GOT3 (cell line): ENCODE results near the gene TP63.

Experiments used
- DNase-seq: peaks from one replicate; lab custom pipeline; 2025; ENCODE audit warnings: mixed read lengths; lab: John Stamatoyannopoulos, UW

TP63 gene

DNA sequence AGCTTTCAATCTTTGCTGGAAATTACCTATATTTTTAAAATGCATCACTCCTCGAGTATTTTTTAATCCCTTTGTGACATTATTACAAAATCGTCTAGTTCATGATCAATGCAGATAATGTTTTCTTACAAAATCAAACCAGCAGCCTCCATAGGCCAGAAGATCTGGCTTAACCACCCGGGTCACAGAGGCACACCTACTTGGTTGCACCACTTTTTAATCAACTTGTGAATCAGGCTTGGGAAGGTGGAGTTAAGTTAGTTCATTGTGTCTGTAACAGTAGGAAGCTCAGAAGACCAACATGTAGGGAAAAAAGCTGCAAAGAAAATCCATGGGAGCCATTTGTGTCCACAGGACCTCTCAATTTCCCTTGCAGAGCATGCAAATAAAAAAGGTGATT lies 148.0 kb downstream of the TP63 start:
- no peak for DNase-seq

DNA sequence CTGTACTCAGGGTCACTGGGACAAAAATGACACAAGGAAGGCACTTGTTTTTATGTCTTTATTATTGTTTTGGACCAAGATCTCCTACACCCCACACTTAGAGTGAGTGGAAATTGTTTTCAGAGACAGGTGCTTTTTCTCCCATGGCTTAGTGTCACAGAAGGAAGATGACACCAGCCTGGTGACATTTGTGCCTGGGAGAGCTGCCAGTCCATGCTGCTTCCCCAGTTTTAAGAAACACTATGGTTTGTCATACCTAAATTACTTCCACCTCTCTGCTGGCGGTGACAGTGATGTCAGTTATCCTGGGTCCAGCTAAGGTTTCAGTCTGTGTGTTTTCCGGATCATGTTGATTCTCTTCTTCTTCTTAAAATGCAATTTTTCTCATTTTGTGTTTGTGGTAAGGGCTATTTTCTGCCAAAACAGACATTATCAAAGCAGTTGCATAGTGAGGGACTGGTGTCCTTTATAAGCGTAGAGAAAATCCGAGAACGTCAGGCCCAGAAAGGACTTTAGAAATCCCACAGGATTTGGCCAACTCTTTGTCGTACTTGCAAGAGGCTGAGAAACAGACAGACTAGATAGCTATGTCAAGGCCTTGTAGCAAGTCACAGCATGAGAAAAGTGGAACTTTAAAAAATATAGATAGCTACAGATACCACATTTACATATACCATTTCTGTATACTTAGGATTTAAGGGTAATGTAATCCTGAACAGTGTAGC lies 149.5 kb downstream of the TP63 start:
- no peak for DNase-seq

DNA sequence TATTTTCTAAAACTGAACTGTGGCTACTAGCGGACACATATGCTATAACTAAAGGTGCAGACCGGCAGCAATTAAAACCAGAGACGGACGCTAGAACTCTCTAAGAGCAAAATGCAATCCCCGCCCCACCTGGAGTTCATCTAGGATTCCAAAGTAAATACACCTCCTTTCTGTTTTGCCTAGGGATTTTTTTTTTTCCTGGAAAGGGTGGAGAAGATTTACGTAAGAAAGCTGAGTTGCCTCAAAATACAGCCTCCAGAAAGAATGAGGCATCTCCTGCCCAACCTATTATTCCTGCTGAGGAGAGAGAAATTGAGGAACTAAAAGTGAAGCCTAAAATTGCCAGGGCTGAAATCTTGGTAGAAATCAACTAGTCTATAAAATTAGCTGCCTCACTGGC lies 150.2 kb downstream of the TP63 start:
- DNase-seq = no peak

DNA sequence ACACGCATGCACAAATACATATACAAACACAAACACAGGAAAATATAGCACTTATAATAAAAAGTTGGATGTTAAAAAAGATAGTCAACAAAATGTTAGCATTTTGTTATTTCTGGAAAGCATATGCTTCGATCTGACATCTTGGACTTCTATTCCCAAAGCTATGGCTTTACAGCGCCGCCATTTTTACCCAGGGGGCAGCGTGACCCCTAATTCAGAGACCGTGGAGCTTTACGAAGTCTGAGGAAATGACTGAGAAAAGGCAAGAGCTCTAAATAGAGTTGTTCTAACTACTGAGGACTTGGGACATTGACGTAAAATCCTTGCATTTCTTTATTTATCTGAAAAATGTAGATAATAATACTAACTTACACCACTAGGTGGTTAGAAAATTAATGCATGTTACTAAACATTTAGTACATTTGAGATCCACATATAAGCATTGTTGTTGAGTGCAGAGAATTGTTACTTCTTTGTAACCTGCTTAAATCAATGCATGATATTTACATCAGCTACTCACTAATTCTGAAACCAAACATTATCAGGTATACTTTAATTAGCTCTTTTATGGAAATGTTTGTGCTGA lies 155.4 kb downstream of the TP63 start:
- DNase-seq = no peak

DNA sequence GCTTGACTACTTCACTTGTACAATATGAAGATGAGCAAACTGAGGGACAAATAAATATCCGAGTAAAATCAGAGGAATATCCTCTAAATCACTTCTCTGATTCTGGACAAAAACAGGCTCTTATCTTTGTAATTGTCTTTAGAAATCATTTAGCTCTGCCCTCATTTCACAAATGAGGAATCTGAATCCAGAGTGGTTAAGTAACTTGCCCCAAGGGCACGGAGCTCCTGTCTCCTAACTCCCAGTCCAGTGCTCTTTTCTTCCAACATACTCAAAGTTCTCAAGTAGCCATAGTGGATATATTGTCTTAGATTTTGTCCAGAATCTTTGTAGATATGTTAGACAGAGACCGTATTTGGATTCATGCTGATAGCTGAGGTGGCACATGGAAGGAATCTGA lies 156.0 kb downstream of the TP63 start:
- DNase-seq = no peak

DNA sequence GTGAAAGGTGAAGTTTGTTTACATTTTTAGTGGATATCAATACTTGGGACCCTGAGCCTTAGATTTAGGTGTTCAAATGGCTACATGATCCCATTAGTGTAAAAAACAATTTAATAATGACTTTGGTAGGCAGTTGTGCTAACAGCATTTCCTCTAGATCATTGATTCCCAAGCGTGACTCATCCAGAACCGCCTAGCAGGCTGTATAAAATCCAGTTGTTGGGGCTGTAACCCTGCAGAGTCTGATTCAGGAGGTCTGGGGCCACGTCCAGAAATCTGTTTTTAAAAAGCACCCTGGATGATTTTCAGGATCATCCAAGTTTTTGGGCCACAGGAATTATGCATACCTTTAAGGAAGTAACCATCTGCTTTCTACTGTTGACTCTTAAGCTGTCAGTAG lies 156.4 kb downstream of the TP63 start:
- DNase-seq = no peak

DNA sequence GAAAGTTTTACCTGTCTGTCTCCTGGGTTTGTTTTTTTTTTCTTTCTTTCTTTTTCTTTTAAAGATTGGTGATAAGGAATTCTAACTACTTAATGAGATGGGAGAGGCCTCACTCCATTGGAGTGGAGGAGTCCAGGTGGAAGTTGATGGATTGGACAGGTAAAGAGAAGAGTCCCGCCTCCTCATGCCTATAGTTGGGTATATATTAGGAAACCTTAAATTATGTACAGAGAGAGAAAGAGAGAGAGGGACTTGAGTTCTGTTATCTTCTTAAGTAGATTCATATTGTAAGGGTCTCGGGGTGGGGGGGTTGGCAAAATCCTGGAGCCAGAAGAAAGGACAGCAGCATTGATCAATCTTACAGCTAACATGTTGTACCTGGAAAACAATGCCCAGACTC lies 158.2 kb downstream of the TP63 start:
- no peak for DNase-seq

DNA sequence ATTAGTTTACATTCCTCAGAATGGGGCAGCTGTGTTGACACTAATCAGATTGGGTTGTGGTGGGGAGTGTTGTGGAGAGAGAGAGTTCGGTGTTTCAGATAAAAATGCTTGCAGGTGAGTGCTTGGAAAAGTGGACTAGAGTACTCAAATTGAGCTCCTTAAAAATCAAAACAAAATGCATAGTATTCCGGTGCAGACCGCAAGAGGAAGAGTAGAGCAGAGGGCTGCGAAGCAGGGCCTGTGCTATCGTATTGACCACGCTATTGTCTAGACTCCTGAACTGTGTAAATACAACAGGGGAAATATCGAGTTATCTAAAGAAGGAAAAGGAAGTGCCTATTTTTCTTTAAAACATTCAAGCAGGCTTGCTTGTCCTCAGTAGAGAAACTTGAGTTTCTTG lies 159.5 kb downstream of the TP63 start:
- DNase-seq = no peak

DNA sequence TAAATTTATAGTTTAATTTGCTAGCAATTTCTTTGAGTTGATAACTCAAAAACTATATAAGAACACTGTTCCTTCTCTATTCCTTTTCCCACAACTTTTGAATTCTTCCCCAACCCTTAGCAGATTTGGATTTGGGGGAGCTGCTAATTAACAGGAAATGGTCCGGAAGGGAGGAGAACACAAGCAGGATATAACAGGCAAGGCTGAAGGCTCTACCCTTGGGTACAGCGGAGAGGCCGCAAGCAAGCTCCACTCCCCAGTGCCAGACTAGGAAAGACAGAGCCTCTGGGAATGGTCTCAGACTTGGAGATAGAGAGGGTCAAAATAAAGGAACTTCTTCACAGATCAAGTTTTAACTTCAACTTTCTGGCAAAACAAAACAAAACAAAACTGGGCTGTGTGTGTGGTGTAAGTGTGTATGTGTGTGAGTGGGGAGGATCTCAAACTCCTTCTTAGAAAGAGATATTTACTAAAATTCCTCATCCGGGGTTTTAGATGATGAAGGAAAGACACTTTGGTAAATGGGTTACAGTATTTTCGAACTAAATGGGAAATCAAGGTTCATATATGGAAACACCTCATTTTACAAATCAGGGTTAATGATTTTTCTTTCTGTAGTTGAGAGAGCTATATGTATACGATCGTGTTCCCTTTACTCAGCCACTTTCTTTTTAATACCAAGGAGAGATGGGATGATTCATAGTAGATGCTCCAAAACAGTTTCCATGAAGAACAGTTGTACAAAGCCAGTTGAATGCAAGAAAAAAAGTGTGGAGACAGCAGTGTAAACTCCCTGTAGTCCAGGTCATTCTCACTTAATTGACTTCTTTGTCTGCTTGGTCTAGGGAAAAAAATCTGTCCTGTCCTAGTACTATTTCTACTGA lies 161.1 kb downstream of the TP63 start:
- no peak for DNase-seq

DNA sequence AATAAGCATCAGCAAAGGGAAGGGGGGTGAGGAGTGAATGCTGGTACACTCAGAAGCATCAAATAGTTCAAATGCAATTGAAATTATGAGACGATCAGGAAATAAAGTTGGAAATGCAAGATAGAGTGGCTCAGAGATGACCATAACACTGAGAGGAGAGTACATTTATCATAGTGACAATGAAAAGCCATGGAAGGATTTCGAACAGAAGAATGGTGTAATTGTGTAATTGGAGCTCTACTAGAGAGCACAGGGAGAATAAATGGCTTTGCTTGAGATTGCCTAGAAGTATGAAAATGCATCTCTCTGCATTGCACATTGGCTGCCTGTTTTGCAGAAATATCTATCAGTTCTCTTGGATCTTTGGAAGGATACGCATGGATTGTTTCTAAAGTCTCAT lies 163.3 kb downstream of the TP63 start:
- DNase-seq = no peak

DNA sequence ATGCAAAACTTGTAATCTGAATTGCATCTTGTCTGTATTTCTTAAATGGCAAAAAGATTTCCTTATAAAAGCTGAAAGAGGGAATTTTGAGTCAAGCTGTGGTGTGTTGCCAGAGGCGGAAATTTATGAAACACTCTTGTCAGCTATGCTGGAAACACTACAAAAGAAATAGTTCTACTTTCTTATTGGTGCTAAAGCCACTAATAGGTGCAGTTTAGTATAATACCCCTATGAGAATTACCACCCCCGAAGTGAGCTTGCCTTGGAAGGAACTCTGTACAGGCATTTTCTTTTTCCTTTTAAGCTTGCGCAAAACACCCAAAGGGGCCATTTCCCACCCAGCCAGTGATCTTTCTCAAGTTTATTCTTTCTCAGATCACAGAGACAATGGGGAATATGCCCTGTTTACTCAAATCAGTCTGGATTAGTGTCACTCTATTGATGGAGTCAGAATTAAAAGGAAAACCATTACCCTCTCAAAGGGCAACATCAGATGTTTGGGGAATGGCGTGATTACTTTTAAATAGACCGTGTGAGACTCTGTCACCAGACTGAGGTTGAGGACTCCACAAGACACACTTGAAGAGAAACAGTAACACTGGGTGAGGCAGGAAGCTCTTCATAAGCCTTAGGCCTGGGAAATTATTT lies 166.0 kb downstream of the TP63 start:
- DNase-seq = no peak

DNA sequence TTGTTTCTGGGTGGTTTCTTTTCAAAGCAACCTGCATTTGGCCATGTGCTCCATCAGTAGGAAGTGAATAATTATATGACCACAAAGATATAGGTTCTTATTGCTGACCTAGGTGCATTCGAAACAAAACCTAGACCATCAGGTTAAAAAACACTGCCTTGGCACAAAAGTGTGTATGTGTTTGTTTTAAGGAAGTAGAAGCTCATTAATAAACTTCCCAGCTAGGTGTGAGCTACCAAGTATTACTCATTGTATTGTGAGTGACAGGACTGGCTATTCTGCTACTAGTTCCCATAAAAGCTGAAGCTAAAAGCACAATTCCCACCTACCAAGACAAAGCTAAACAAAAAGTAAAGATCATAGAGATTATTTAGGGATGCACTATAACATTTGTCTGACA lies 168.2 kb downstream of the TP63 start:
- no peak for DNase-seq

DNA sequence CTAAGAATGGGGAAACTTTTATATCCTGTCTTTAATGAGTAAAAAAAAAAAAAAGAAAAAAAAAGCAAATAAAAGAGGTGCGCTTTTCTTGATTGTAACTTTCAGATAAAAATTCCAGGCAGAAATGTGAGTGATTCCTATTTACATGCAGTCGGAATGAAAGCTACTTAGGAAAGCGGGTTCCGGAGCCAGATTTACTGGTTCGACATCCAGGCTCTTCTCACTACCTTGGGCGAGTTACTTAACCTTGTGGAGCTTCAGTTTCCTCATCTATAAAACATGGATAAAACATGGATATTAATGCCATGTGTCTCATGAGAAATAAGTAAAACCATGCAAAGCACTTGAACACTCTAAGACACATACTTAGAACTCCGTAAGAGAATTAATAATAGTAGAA lies 169.2 kb downstream of the TP63 start:
- no peak for DNase-seq

DNA sequence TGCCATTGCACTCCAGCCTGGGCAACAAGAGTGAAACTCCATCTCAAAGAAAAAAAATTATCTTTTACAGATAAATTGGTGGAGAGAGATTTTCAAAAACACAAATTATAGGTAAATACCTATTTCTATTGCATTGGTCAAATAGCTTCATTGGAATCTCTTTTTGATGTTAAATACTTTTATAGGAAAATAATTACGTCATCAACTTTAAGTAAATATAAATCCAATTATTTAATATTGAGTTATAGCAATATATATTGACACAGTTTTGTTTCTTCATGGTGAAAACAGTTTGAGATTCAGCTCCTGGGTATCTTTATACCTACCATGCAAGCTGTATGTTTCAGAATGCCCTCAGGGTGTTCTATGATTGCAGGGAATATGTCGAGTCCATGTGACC lies 172.1 kb downstream of the TP63 start:
- DNase-seq = no peak

DNA sequence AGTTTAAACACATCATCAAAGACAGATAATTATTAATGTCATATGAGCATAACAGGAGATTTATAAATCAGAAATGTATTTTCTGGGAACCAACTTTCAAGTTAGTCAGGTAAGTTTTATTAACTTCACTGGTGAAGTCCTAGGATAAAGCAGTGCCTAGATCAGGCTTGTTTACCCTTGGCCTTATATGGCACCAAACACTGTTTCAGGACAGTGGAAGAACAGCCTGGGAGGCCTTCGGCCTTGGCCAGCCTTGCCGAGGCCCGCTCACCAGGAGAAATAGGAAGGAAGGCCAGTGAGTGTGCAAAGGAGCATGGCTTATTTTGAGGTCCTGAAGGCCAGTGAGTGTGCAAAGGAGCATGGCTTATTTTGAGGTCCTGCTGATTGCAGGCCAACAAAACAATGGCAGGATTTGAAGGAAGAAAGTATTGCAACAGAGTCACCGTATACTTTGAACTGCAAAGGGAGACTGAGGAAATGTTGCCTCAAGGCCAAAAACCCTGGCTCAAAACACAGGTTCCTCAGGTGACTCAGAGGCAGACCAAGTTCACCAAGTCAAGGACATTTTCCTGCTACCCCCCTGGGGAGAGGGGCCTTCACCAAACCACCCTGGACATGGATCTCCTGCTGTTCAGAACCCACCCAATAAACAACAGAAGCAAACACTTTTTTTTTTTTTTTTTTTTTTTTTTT lies 174.3 kb downstream of the TP63 start:
- no peak for DNase-seq

DNA sequence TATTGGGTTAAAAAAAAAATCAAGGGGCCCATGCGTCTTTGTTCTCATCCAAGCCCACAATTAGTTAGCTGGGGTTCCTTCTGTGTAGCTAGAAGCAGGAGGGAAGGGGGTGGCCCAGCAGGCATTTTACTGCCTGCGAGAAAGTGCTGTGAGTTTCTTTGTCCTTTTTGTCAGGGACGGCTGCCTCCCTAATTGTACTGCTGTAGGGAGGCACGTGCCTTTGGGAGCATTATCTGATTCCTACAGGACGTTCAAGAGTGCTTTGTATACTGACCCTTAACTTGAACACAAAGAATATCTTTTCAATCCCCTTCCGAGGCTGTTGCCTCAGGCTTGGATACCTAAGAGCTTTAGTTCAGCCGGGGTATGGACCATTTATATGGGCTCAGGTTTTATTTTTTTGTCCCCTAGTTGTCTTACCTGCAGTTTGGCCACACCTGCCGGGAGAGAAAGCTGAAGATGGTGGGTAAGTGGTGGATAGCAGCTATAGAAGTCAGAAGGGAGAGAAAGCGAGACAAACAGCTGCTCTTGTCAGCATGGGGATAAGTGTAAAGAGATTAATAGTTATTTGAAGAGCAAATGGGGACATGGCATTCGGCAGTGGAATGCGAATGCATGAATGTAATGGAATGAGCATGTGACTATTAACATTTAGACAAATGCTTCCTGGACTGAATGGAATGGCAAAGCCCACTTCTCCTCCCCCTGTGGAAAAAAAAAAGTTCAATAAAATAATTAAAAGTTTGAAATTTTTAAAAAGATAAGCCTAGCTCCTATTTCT lies 175.2 kb downstream of the TP63 start:
- DNase-seq = no peak

DNA sequence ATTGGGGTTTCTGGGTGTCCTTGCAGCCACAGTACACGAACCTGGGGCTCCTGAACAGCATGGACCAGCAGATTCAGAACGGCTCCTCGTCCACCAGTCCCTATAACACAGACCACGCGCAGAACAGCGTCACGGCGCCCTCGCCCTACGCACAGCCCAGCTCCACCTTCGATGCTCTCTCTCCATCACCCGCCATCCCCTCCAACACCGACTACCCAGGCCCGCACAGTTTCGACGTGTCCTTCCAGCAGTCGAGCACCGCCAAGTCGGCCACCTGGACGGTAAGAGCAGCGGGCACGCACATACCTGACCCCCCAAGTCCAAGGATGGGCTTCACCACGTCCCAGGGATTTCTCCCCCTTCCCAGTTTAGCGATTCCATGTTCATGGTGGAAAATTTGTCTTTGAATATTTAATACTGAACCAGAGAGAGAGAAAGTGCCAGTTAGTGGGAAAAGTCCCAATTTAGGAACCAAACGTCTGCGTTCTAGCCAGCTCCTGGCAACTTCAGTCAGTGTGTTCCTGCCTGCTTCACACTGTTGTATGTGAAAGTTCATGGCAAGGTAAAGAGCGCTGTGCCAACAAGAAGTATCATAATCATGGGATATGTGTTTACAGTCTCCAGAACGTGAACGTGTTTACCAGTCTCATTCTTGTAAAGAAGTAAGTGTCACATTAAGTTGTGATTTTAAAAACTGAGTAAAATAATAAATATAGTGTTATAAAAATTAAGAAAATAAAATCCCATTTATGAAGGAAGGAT lies 177.2 kb downstream of the TP63 start:
- DNase-seq = no peak

DNA sequence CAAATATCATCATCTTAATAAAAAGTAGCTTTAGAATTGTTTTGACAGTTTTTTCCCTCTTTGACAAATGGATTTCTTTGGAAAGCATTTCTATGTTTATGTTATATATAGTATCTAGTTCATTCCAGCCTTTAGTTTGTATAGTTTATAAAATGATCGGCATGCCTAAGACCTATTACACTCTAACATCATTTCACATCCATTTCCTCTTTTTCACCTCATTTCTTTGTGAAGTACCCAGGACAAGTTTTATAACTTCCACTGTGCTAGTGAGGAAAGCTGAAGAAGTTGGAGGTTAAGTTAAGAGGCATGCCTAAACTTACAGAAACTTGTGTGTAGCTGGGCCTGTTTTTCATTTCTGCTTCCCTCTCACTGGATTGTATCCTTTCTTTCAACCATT lies 178.4 kb downstream of the TP63 start:
- DNase-seq = no peak

DNA sequence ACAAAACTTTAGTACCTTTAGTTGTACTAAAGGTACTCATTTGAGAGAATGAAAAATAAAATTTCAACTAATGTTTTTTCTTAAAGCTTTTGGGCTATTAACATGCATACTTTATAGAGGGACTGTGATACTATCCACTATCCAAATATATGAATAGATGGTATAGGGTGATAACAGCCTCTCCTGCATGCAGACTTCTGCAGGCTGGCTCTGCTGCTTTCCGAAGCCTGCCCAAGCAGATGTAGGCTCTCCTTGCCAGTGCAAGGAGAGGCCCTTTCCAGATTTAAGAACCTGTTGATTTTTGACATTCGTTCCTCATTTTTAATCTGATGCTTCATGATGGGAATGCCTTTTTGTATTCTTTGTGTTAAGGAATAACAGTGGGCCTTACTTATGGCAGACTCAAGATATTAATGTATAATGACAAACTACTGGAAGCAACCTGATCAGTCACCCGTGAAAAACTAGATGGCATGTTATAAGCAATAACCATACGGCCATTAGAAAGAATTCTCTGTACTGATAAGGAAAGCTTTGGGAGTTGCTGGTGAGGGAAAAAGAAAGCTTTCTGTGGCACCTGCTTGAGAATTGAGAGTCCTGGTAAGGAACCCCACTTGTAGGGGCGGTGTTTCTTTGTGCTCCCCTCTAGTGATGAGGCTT lies 181.7 kb downstream of the TP63 start:
- no peak for DNase-seq

DNA sequence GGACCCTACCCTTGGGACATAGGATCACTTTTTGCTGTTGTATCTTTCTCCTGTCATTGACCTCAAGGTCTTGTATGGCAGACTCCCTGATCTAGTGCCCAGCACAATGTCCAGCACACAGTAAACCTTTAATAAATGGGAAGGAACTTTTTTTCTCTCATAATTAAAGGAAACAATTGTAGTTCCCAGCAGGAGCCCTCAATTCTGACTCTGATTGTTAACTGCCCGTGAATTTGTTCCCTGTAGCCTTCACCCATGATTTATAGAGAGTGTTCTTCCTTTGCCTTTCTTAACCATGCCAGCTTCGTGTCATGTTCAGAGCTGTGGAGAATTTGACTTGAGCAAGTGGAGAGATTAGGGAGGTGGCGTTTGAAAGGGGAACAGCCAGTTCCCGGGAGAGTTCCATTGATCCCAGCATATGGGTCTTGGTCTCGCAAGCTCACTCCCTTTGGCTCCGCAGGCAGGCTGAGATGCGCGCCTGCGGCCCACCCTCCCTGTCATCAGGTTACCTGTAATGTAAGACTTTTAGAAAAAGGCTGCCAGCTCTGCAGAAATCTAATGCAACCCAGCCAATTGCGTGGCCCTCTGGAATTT lies 182.6 kb downstream of the TP63 start:
- DNase-seq = no peak
